Activated CD8-positive, alpha-beta T cell treated with anti-CD3 and anti-CD28 coated beads for 36 hours (primary cell): ENCODE data around the gene RAB28. TPM values are rescaled to one million over a fixed set of nuclear protein-coding genes. Genes with fewer than 3 reads are reported as not detected.

Experiments used
- ATAC-seq: fragments of 200-7000 bp; cut with Tn5 transposase; one replicate; pipeline ENCODE4 v1.10.0; 2021; ENCODE audit warnings: mild to moderate bottlenecking, moderate library complexity
- CTCF ChIA-PET: fragments of 350-600 bp; sonication (Branson Sonifier 250); formaldehyde crosslinking; loops from one replicate; lab custom pipeline; 2021; ENCODE audit warnings: antibody characterized with exemption; lab: Charles Lee
- POLR2A ChIA-PET: fragments of 350-600 bp; sonication (Branson Sonifier 250); formaldehyde crosslinking; loops from one replicate; lab custom pipeline; 2021; ENCODE audit warnings: antibody characterized with exemption; lab: Charles Lee
- DNase-seq: peaks from one replicate; pipeline ENCODE4 v3.0.0-alpha.2; 2020
- H3K27ac Mint-ChIP-seq: one replicate; pipeline ENCODE4 v1.8.0; 2021; ENCODE audit warnings: mild to moderate bottlenecking, mixed read lengths
- H3K27me3 Mint-ChIP-seq: one replicate; pipeline ENCODE4 v1.8.0; 2021; ENCODE audit warnings: mixed read lengths
- H3K36me3 Mint-ChIP-seq: one replicate; pipeline ENCODE4 v1.8.0; 2021; ENCODE audit warnings: low read depth, mixed read lengths
- H3K4me1 Mint-ChIP-seq: one replicate; pipeline ENCODE4 v1.8.0; 2021; ENCODE audit warnings: low read depth, mixed read lengths
- H3K4me3 Mint-ChIP-seq: one replicate; pipeline ENCODE4 v1.8.0; 2021; ENCODE audit warnings: mild to moderate bottlenecking, moderate library complexity, mixed read lengths
- H3K9me3 Mint-ChIP-seq: one replicate; pipeline ENCODE4 v1.8.0; 2021; ENCODE audit warnings: mixed read lengths
- CTCF ChIP-seq: fragments of 200-600 bp; IDR thresholded peaks from one replicate; pipeline ENCODE4 v1.8.0; 2022; ENCODE audit warnings: antibody characterized with exemption, mild to moderate bottlenecking
- intact Hi-C: fragments of 100-400 bp; cut with micrococcal nuclease; formaldehyde crosslinking; loops from one replicate; pipeline ENCODE4 v1.10.0; 2022
- total RNA-seq, 2 experiments: library from RNA; stranded (reverse); gene quantifications; one replicate each; pipeline ENCODE4 v1.2.3, GENCODE V29; 2021

RAB28 gene
- total RNA-seq, result 10 to 100 TPM; 12.5 to 13.1 TPM

DNA sequence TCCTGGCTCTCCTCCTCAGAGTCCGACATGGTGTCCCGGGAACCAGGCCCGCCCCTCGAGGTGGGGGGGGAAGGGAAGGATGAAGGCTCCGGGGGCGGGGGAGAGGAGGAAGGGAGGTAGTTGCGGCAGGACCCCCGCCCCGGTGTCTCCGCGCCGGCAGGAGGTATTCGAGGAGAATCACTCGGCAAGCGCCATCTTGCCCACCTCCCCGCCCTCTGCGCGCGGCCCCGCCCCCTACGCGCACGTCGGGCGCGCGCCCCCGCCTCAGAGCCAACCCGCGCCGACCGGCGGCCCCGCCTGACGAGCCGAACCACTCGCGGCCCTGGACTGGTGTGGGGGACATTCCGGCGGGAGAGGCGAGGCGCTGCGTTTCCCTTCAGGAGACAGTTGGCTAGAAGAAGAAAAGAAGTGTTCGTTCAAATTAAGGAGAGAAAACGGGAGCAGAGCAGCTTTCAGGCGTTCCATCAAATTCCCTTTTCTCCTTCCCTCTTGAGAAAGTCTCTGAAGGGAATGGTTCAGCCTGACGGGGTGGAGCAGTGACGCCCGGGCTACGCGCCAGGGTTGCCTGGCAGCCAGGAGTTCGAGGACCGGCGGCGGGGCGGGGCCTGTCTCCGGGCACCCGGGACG, at the start of gene RAB28:
TSS of gene RAB28 (minus strand) at position 219 of the 627 bp plus-strand sequence.
- ATAC-seq (peak; percentile 94), DNase-seq (peak; percentile 93)
- CTCF ChIA-PET, result interaction anchor here (0.8 to 1.5 kb wide), 5 partner anchors 8 to 58 kb away, joined by 3 to 5 read pairs (median 3); no protein-coding TSS in a partner anchor
- H3K4me1 Mint-ChIP-seq, result peaks cover 20% of the 10 kb centered on the region
- H3K27ac Mint-ChIP-seq, result peak within 1 kb of the TSS; percentile 98
- intact Hi-C loops, result loop anchor here (5.0 kb wide), 1 partner anchor 63 kb away; no protein-coding TSS in a partner anchor
- peaks cover 1% of the 10 kb centered on the region for H3K36me3 Mint-ChIP-seq
- POLR2A ChIA-PET, result interaction anchor here (1.1 kb wide), 1 partner anchor 20 kb away, joined by 5 read pairs; no protein-coding TSS in a partner anchor
- peaks cover 13% of the 10 kb centered on the region for H3K27me3 Mint-ChIP-seq
- H3K9me3 Mint-ChIP-seq, result no peaks in the 10 kb centered on the region
- peak within 1 kb of the TSS; percentile 93 for H3K4me3 Mint-ChIP-seq
- TF ChIP-seq CTCF, result no peak

DNA sequence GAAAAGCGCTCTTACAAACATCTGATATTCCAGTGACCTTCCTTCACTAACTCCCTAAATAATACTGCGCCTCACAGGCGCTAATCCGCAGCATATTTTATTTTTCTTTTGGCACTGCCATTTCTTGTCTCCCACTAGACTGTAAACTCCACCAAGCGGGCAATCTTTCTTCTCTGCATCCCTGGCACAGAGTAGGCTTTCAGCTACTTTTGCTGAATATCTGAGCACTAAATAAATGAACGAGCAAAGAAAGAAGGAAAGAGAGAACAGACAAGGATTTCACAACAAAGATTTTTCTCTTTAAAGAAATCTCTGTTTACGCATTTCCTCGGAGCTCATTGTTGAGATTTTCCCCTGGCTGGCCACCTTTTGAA, 47.5 kb upstream of the RAB28 start:
- H3K36me3 Mint-ChIP-seq, result peaks cover 9% of the 10 kb centered on the region
- H3K27me3 Mint-ChIP-seq, result peaks cover 89% of the 10 kb centered on the region
- ATAC-seq, result no peak
- peaks cover 9% of the 10 kb centered on the region for H3K9me3 Mint-ChIP-seq
- H3K27ac Mint-ChIP-seq, result no peak overlapping the region
- no peak for TF ChIP-seq CTCF
- CTCF ChIA-PET, result interaction anchor here (1.5 kb wide), 1 partner anchor 10 kb away, joined by 4 read pairs; no protein-coding TSS in a partner anchor
- POLR2A ChIA-PET, result no interaction called here
- no peak overlapping the region for H3K4me3 Mint-ChIP-seq
- no peak for DNase-seq
- H3K4me1 Mint-ChIP-seq, result peaks cover 43% of the 10 kb centered on the region
- intact Hi-C loops, result no loop called here

DNA sequence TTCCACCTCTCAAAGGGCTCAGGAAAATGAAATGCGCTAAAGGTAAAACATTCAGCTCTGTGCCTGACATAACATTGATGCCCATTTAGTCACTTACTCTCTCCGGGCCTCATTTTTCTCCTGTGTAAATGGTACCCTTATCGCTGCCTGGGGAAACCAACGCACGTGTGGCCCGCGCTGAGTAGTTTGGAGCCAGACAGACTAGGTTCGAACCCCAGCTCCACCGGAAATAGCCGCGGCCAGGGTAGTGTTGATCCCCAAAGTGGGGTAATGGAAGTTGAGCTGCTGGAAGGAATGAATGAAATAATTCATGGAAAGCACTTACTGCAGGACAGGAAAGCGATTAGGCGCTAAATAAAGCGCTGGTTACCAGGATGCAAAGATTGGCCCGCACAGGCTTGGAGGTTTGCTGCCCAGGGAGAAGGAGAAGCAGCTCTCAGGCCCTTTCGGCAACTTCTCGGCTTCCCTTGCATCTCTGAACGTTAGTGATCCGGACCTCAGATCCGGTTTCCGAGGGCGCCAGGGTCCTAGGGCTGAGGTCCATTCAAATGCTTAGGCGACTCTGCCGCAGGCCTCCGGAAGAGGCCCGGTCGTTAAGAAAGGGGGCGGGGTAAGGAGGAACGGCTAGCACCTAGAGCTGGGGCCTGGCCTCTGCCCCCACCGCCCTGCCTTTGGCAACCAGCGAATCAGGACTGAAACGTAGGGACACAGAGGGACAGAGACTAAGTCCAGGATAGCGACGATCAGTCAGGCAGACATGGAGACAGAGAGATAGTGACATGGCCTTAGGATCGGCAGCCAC, 46.9 kb upstream of the RAB28 start:
- peaks cover 43% of the 10 kb centered on the region for H3K4me1 Mint-ChIP-seq
- H3K27ac Mint-ChIP-seq, result no peak overlapping the region
- DNase-seq, result no peak
- peaks cover 9% of the 10 kb centered on the region for H3K9me3 Mint-ChIP-seq
- peaks cover 89% of the 10 kb centered on the region for H3K27me3 Mint-ChIP-seq
- no peak overlapping the region for H3K4me3 Mint-ChIP-seq
- peaks cover 7% of the 10 kb centered on the region for H3K36me3 Mint-ChIP-seq
- ChIA-PET POLR2A (no interaction called here), CTCF (interaction anchor here (1.0 to 1.5 kb wide), 2 partner anchors 11 to 17 kb away, joined by 3 to 4 read pairs; no protein-coding TSS in a partner anchor)
- ATAC-seq, result no peak
- no peak for TF ChIP-seq CTCF
- intact Hi-C loops, result no loop called here

GRCh38 chr4:13529128-13529919, 45.2 kb upstream of the RAB28 start:
- no peak for DNase-seq
- Mint-ChIP-seq H3K27me3 (peaks cover 87% of the 10 kb centered on the region), H3K27ac (no peak overlapping the region), H3K4me1 (peaks cover 42% of the 10 kb centered on the region), H3K4me3 (no peak overlapping the region), H3K36me3 (peaks cover 7% of the 10 kb centered on the region), H3K9me3 (peaks cover 9% of the 10 kb centered on the region)
- no peak for ATAC-seq
- TF ChIP-seq CTCF, result no peak
- CTCF ChIA-PET, result interaction anchor here (2.2 kb wide), 1 partner anchor 13 kb away, joined by 17 read pairs; no protein-coding TSS in a partner anchor
- intact Hi-C loops, result no loop called here
- POLR2A ChIA-PET, result interaction anchor here (0.7 to 1.0 kb wide), 2 partner anchors 13 to 20 kb away, joined by 3 to 4 read pairs; no protein-coding TSS in a partner anchor
